ENCODE data around the gene TMEM254.
"Not testable (repeated sequence)": the region's sequence is repeated elsewhere in the genome, so short reads cannot be mapped to it uniquely, and the experiment has no call there.

TMEM254 gene

GRCh38 chr10:80078448-80079311, at the start of gene TMEM254:
Gene TMEM254, plus strand, starts transcription at chr10:80078665. Its CDS starts 35 bp downstream, at chr10:80078700.
- Histone ChIP-seq H3K4me1 (ENCODE audit: insufficient read depth, low read length, severe bottlenecking) (peaks cover 14% of the 10 kb centered on the region), H3K27ac (ENCODE audit: low read depth, low read length, poor library complexity, severe bottlenecking) (no peak within 1 kb of the TSS), H3K9me2 (ENCODE audit: low read depth, low read length) (no peaks in the 10 kb centered on the region), H3K36me3 (ENCODE audit: insufficient read depth, low read length) (no peaks in the 10 kb centered on the region), H3K27me3 (ENCODE audit: insufficient read depth, low read length) (no peaks in the 10 kb centered on the region), H3K9ac (ENCODE audit: low read length) (peak within 1 kb of the TSS; percentile 80), H3K4me3 (ENCODE audit: low read depth, low read length, poor library complexity, severe bottlenecking) (peak within 1 kb of the TSS; percentile 77), H4K20me1 (ENCODE audit: insufficient read depth, low read length) (no peaks in the 10 kb centered on the region), H3K9me3 (ENCODE audit: low read length) (no peaks in the 10 kb centered on the region), H2AFZ (ENCODE audit: low read length) (peak within 1 kb of the TSS; percentile 73), H3K79me2 (ENCODE audit: insufficient read depth, low read length) (no peaks in the 10 kb centered on the region), H3F3A (ENCODE audit: insufficient read depth, low read length) (no peaks in the 10 kb centered on the region), H3K4me2 (ENCODE audit: low read length) (peak within 1 kb of the TSS; percentile 91)
- no peak for TF ChIP-seq EZH2 (IDR thresholded peaks at IDR 0.05; ENCODE audit: borderline replicate concordance, low read length)
- TF ChIP-seq CTCF (IDR thresholded peaks at IDR 0.05; ENCODE audit: low read length): no peak

- H3K4me3 ChIP-seq (ENCODE audit: low read depth, low read length, poor library complexity, severe bottlenecking); H3K27me3 ChIP-seq (ENCODE audit: insufficient read depth, low read length); H3K36me3 ChIP-seq (ENCODE audit: insufficient read depth, low read length); H3K9me3 ChIP-seq (ENCODE audit: low read length); H3K79me2 ChIP-seq (ENCODE audit: insufficient read depth, low read length); H3K27ac ChIP-seq (ENCODE audit: low read depth, low read length, poor library complexity, severe bottlenecking); H3K9me2 ChIP-seq (ENCODE audit: low read depth, low read length); H3K4me1 ChIP-seq (ENCODE audit: insufficient read depth, low read length, severe bottlenecking); H3K4me2 ChIP-seq (ENCODE audit: low read length); H4K20me1 ChIP-seq (ENCODE audit: insufficient read depth, low read length); H3F3A ChIP-seq (ENCODE audit: insufficient read depth, low read length); H3K9ac ChIP-seq (ENCODE audit: low read length); H2AFZ ChIP-seq (ENCODE audit: low read length): not testable (repeated sequence)
These were observed 49.3 kb upstream of the TMEM254 start for GRCh38 chr10:80029205-80029604.

GRCh38 chr10:80029865-80030264, 48.6 kb upstream of the TMEM254 start:
- not testable (repeated sequence) for H3K27ac ChIP-seq (ENCODE audit: low read depth, low read length, poor library complexity, severe bottlenecking); H3F3A ChIP-seq (ENCODE audit: insufficient read depth, low read length); H3K4me3 ChIP-seq (ENCODE audit: low read depth, low read length, poor library complexity, severe bottlenecking); H3K79me2 ChIP-seq (ENCODE audit: insufficient read depth, low read length); H2AFZ ChIP-seq (ENCODE audit: low read length); H3K9me3 ChIP-seq (ENCODE audit: low read length); H3K4me2 ChIP-seq (ENCODE audit: low read length); H4K20me1 ChIP-seq (ENCODE audit: insufficient read depth, low read length); H3K9ac ChIP-seq (ENCODE audit: low read length); H3K4me1 ChIP-seq (ENCODE audit: insufficient read depth, low read length, severe bottlenecking); H3K36me3 ChIP-seq (ENCODE audit: insufficient read depth, low read length); H3K9me2 ChIP-seq (ENCODE audit: low read depth, low read length); H3K27me3 ChIP-seq (ENCODE audit: insufficient read depth, low read length)

- H3K27ac ChIP-seq (ENCODE audit: low read depth, low read length, poor library complexity, severe bottlenecking): no peak overlapping the region
- H3K79me2 ChIP-seq (ENCODE audit: insufficient read depth, low read length): no peaks in the 10 kb centered on the region
- no peaks in the 10 kb centered on the region for H3K9me2 ChIP-seq (ENCODE audit: low read depth, low read length)
- no peaks in the 10 kb centered on the region for H3K9me3 ChIP-seq (ENCODE audit: low read length)
- no peak overlapping the region for H3K4me2 ChIP-seq (ENCODE audit: low read length)
- H3K9ac ChIP-seq (ENCODE audit: low read length): no peak overlapping the region
- no peak overlapping the region for H2AFZ ChIP-seq (ENCODE audit: low read length)
- H4K20me1 ChIP-seq (ENCODE audit: insufficient read depth, low read length): no peaks in the 10 kb centered on the region
- no peaks in the 10 kb centered on the region for H3K36me3 ChIP-seq (ENCODE audit: insufficient read depth, low read length)
- no peak for TF ChIP-seq EZH2 (IDR thresholded peaks at IDR 0.05; ENCODE audit: borderline replicate concordance, low read length)
- TF ChIP-seq CTCF (IDR thresholded peaks at IDR 0.05; ENCODE audit: low read length): no peak
- H3K4me3 ChIP-seq (ENCODE audit: low read depth, low read length, poor library complexity, severe bottlenecking): no peak overlapping the region
- H3K27me3 ChIP-seq (ENCODE audit: insufficient read depth, low read length): no peaks in the 10 kb centered on the region
- H3K4me1 ChIP-seq (ENCODE audit: insufficient read depth, low read length, severe bottlenecking): no peaks in the 10 kb centered on the region
- H3F3A ChIP-seq (ENCODE audit: insufficient read depth, low read length): no peaks in the 10 kb centered on the region
These were observed 46.0 kb upstream of the TMEM254 start for GRCh38 chr10:80032503-80032902.

- H3K9ac ChIP-seq (ENCODE audit: low read length); H3K27me3 ChIP-seq (ENCODE audit: insufficient read depth, low read length); H3K36me3 ChIP-seq (ENCODE audit: insufficient read depth, low read length); H3K9me3 ChIP-seq (ENCODE audit: low read length); H3F3A ChIP-seq (ENCODE audit: insufficient read depth, low read length); H3K4me3 ChIP-seq (ENCODE audit: low read depth, low read length, poor library complexity, severe bottlenecking); H3K4me1 ChIP-seq (ENCODE audit: insufficient read depth, low read length, severe bottlenecking); H3K27ac ChIP-seq (ENCODE audit: low read depth, low read length, poor library complexity, severe bottlenecking); H3K4me2 ChIP-seq (ENCODE audit: low read length); H2AFZ ChIP-seq (ENCODE audit: low read length); H3K9me2 ChIP-seq (ENCODE audit: low read depth, low read length); H3K79me2 ChIP-seq (ENCODE audit: insufficient read depth, low read length); H4K20me1 ChIP-seq (ENCODE audit: insufficient read depth, low read length): not testable (repeated sequence)
These were observed 43.7 kb upstream of the TMEM254 start for GRCh38 chr10:80034766-80035165.

- not testable (repeated sequence) for H3K79me2 ChIP-seq (ENCODE audit: insufficient read depth, low read length); H3K9me2 ChIP-seq (ENCODE audit: low read depth, low read length); H3K36me3 ChIP-seq (ENCODE audit: insufficient read depth, low read length); H3K4me1 ChIP-seq (ENCODE audit: insufficient read depth, low read length, severe bottlenecking); H3K4me3 ChIP-seq (ENCODE audit: low read depth, low read length, poor library complexity, severe bottlenecking); H4K20me1 ChIP-seq (ENCODE audit: insufficient read depth, low read length); H2AFZ ChIP-seq (ENCODE audit: low read length); H3K9me3 ChIP-seq (ENCODE audit: low read length); H3K9ac ChIP-seq (ENCODE audit: low read length); H3K27me3 ChIP-seq (ENCODE audit: insufficient read depth, low read length); H3K4me2 ChIP-seq (ENCODE audit: low read length); H3F3A ChIP-seq (ENCODE audit: insufficient read depth, low read length); H3K27ac ChIP-seq (ENCODE audit: low read depth, low read length, poor library complexity, severe bottlenecking)
These were observed 43.0 kb upstream of the TMEM254 start for GRCh38 chr10:80035430-80035829.
